Choroid plexus epithelial cell (primary cell): Measurements from ENCODE around the gene TOMM20.

Source experiments
- DNase-seq: peaks from one replicate; pipeline ENCODE4 v3.0.0-alpha.2; 2010; ENCODE audit warnings: low read depth
- H3K4me3 ChIP-seq: 2 replicates; pipeline ENCODE4 v1.5.1; 2011; ENCODE audit warnings: low read depth, mild to moderate bottlenecking, control low read depth, low read length, moderate library complexity
- TF ChIP-seq, protein P1 (sequence below): conservative IDR thresholded peaks from 2 replicates; pipeline ENCODE4 v1.5.1; 2011; ENCODE audit warnings: low read depth, mild to moderate bottlenecking, control low read depth, inconsistent platforms, low read length, moderate library complexity

The TOMM20 gene

DNA sequence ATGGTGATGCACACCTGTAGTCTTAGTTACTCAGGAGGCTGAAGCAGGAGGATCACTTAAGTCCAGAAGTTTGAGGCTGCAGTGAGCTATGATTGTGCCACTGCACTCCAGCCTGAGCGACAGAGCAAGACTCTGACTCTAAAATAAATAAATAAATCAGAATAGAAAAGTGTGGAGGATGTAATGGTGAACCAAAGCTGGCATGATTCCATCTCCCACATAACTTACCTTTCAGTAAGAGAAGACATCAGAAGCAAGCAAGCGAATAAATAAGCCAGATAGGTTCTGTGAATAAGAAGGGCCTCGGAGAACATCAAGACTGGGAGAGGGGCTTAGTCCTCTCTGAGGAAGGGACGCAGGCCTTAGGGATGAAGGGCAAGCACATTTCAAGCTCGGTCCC, 59.5 kb downstream of the TOMM20 start:
- no peak overlapping the region for H3K4me3 ChIP-seq
- TF ChIP-seq, protein P1, sequence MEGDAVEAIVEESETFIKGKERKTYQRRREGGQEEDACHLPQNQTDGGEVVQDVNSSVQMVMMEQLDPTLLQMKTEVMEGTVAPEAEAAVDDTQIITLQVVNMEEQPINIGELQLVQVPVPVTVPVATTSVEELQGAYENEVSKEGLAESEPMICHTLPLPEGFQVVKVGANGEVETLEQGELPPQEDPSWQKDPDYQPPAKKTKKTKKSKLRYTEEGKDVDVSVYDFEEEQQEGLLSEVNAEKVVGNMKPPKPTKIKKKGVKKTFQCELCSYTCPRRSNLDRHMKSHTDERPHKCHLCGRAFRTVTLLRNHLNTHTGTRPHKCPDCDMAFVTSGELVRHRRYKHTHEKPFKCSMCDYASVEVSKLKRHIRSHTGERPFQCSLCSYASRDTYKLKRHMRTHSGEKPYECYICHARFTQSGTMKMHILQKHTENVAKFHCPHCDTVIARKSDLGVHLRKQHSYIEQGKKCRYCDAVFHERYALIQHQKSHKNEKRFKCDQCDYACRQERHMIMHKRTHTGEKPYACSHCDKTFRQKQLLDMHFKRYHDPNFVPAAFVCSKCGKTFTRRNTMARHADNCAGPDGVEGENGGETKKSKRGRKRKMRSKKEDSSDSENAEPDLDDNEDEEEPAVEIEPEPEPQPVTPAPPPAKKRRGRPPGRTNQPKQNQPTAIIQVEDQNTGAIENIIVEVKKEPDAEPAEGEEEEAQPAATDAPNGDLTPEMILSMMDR: no peak
- no peak for DNase-seq

DNA sequence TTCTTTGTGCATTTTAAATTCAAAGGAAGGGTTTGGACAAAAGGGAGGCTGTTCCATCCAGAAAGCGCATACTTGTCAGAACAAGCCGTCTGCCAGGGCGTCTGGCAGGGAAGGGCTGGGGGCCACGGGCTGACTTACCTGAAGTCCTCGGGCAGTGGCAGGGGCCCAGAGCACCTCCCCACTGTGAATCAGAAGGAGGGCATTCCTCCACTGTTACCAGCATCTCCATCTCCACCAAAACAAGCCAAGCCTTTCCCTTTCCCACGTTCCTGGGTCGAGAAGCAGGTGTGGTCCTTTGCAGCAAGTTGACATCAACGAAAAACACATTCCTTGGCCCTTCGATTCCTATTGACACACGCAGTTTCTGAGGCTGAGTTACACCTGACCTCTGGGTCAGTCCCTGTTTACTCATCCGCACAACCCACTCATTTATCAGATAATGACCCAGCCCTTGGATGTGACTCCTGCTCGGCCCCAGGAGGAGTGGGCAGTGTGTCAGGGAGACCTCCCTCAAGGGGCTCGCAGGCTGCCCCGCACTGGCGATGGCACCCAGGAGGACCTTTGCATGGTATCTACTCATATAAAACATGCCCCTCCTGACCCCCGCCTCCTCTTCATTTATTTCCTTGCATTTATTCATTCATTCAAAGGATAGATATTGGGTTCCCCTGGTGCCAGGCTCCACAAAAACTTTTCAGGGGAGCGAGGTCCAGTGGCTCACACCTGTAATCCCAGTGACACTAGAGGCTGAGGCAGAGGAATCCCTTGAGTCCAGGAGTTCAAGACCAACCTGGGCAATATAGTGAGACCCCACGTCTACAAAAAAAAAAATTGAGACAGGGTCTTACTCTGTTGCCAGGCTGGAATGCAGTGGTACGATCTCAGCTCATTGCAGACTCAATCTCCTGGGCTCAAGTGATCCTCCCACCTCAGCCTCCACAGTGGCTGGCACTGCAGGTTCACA, 60.2 kb downstream of the TOMM20 start:
- no peak overlapping the region for H3K4me3 ChIP-seq
- TF ChIP-seq, protein P1: no peak
- peak; percentile 60 for DNase-seq

DNA sequence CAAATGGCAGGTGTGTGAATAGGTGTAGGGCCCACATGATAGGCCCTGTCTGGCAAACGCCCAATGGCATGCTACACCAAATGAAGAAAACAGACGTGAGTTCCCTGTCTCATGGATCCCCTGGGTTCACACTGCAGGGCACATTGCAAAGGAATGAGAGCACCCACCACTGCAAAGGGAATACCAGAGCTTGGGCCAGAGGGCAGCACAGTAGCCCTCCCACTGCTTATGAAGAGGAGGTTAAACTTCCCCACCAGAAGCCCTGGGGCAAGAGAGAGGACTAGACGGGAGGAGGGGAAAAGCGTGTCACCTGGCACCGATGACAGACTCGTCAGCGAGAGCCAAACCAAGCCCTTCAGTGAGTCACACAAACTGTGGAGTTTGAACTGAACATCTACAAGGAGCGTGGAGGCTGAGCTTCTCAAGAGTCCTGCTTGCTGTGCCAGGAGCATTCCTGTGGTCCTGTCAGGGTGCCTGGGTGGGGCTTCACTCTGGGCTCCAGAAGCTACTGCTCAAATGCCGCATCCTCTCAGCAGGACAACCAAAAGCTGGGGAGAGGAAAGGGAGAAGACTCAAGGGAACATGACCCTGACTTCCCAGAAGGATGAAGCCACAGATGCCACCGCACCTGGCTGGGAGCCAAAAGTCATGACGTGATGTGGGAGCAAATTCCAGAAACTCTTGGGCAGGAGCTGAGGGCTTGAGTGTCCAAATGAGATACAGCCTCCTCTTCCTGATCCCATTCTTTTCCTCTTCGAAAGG, 61.1 kb downstream of the TOMM20 start:
- TF ChIP-seq, protein P1: no peak
- peak; percentile 99 for DNase-seq
- H3K4me3 ChIP-seq: no peak overlapping the region

DNA sequence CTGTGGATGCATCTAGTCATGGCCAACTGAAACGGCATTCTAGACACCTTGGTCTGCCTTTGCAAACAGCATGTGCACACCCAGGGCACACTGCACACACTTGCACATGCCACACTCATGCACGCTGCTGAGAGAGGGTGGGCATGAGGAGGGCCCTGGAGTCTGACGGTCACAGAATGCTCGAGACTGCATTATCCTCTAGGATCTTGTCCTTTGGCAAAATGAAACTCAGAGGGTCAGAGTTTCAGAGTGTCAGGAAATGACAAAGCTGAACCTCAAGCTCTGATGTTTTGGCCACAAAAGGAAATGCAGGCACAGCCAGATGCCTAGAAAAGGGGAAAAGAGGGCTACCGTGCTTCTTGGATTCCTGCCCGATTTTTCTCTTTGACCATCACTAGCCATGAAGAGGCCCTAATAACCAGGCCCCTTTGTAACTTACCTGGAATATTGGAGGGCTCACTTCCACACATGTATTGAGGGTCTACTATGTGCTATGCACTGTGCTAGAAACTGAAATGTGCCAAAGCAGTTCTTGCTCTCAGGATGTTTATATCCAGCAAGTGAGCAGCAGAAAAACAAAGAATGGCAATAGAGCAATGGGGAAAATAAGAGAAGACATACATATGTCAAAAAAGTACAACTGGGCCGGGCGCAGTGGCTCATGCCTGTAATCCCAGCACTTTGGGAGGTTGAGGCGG, 65.4 kb downstream of the TOMM20 start:
- no peak for DNase-seq

DNA sequence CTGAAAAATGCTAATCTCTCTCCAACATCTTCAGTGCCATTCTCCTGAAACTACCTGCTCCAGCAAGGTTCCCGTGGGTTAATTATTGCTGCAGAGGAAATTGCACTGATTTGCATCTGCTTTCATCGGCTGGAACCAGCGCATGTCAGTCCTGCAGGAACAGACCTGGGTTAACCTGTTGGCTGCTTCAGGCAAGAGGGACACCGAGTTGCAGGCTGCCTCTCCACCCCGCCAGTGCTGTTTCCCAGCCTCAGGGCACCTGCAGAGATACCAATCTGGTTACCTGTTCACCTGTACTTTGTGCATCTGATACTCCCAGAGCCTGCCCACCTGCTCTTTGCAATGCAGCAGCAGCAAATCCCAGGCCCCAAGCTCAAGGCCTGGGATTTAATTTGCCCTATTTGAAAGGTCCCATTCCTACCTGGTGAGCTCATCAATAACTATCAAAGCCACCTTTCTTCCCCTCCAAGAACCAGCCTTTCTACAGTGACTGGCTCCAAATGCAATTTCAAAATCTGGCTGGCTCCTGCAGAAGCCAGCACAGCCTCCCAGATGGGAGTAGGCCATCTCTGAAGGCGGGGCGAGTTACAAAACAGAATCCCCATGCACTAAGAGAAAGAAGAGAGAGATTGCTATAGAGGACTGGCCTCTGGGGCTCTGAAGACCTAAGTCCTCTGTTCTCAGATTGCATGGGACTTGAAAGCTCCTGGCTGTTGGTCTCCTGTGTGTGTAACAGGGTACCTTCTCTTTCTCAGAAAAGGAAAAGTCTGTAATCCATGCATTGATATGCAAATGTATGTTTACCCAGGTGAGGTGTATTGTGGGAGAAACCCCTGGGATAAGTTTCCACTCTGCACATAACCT, 67.8 kb downstream of the TOMM20 start:
- DNase-seq: no peak
- H3K4me3 ChIP-seq: no peak overlapping the region
- TF ChIP-seq, protein P1: no peak

More for the DNA sequence above, 65.4 kb downstream of the TOMM20 start:
- no peak overlapping the region for H3K4me3 ChIP-seq
- TF ChIP-seq, protein P1: no peak
